ENCODE results near the gene ADISSP. TPM values are rescaled to one million over a fixed set of nuclear protein-coding genes. Genes with fewer than 3 reads are reported as not detected.

The ADISSP gene
- total RNA-seq, 1 donor from 2014 or later = 48.4 TPM

GRCh38 chr20:3797592-3798372, 30.2 kb upstream of the ADISSP start:
- H3K36me3 ChIP-seq = peaks cover 25 to 27% of the 10 kb centered on the region in 2 donors
- H3K4me1 ChIP-seq = peaks cover 14 to 27% of the 10 kb centered on the region in 2 donors
- H3K27ac ChIP-seq = peak overlapping the region in 1 of 2 donors; percentile 30
- H3K4me3 ChIP-seq = peak overlapping the region; percentile 66 to 74
- TF ChIP-seq CTCF (IDR thresholded peaks at IDR 0.05) = no peak
- no peak for DNase-seq (ENCODE audit: low spot score in 2 of 2)
- H3K9me3 ChIP-seq = no peaks in the 10 kb centered on the region
- intact Hi-C loops (cut with DNase I) = no loop called here
- no peaks in the 10 kb centered on the region for H3K27me3 ChIP-seq

GRCh38 chr20:3797226-3797545, 29.6 kb upstream of the ADISSP start:
- Histone ChIP-seq H3K4me1 (peaks cover 14 to 27% of the 10 kb centered on the region in 2 donors), H3K27me3 (no peaks in the 10 kb centered on the region), H3K4me3 (peak overlapping the region; percentile 66 to 74), H3K36me3 (peaks cover 19 to 21% of the 10 kb centered on the region in 2 donors), H3K27ac (no peak overlapping the region), H3K9me3 (no peaks in the 10 kb centered on the region)
- intact Hi-C loops (cut with DNase I) = no loop called here
- DNase-seq (ENCODE audit: low spot score in 2 of 2) = no peak
- no peak for TF ChIP-seq CTCF (IDR thresholded peaks at IDR 0.05)

GRCh38 chr20:3796477-3797225, 29.1 kb upstream of the ADISSP start:
- Histone ChIP-seq H3K27me3 (no peaks in the 10 kb centered on the region), H3K4me1 (peaks cover 14 to 27% of the 10 kb centered on the region in 2 donors), H3K27ac (peak overlapping the region; percentile 91 to 96), H3K4me3 (peak overlapping the region; percentile 66 to 74), H3K36me3 (peaks cover 14 to 16% of the 10 kb centered on the region in 2 donors), H3K9me3 (no peaks in the 10 kb centered on the region)
- DNase-seq (ENCODE audit: low spot score in 2 of 2) = no peak
- TF ChIP-seq CTCF (IDR thresholded peaks at IDR 0.05) = no peak
- intact Hi-C loops (cut with DNase I) = loop anchor here (1.0 kb wide), 1 partner anchor 12 kb away; no protein-coding TSS in a partner anchor

GRCh38 chr20:3795511-3796468, 28.2 kb upstream of the ADISSP start, which contains the start of gene CDC25B:
TSS of gene CDC25B (plus strand) at chr20:3796310. CDS start at chr20:3796532, 222 bp downstream.
- peaks cover 6 to 7% of the 10 kb centered on the region in 2 donors for H3K36me3 ChIP-seq
- H3K27me3 ChIP-seq = no peaks in the 10 kb centered on the region
- peak; percentile 85 to 98 for DNase-seq (ENCODE audit: low spot score in 2 of 2)
- peaks cover 14 to 27% of the 10 kb centered on the region in 2 donors for H3K4me1 ChIP-seq
- H3K9me3 ChIP-seq = no peaks in the 10 kb centered on the region
- H3K27ac ChIP-seq = peak within 1 kb of the TSS; percentile 91 to 96
- peak within 1 kb of the TSS; percentile 66 to 74 for H3K4me3 ChIP-seq
- intact Hi-C loops (cut with DNase I) = loop anchor here (1.0 kb wide), 2 partner anchors 13 to 25 kb away; partner anchors contain the start of gene AP5S1
- TF ChIP-seq CTCF (IDR thresholded peaks at IDR 0.05) = peak; percentile 36 to 78 (median 45)
